ENCODE data around the gene OGG1.

OGG1 gene

GRCh38 chr3:9736831-9737230 lies 12.9 kb upstream of the OGG1 start:
- TF ChIP-seq GATA3 (IDR thresholded peaks at IDR 0.05; ENCODE audit: low read depth, low read length): no peak
- no peak for TF ChIP-seq GATA2 (IDR thresholded peaks at IDR 0.05; ENCODE audit: low read depth, low read length)

GRCh38 chr3:9739181-9739580 lies 10.6 kb upstream of the OGG1 start:
- TF ChIP-seq GATA2 (IDR thresholded peaks at IDR 0.05; ENCODE audit: low read depth, low read length): no peak
- no peak for TF ChIP-seq GATA3 (IDR thresholded peaks at IDR 0.05; ENCODE audit: low read depth, low read length)

GRCh38 chr3:9742560-9742959 lies 7.2 kb upstream of the OGG1 start:
- no peak for TF ChIP-seq GATA3 (IDR thresholded peaks at IDR 0.05; ENCODE audit: low read depth, low read length)
- TF ChIP-seq GATA2 (IDR thresholded peaks at IDR 0.05; ENCODE audit: low read depth, low read length): no peak

- TF ChIP-seq GATA2 (IDR thresholded peaks at IDR 0.05; ENCODE audit: low read depth, low read length): no peak
- TF ChIP-seq GATA3 (IDR thresholded peaks at IDR 0.05; ENCODE audit: low read depth, low read length): no peak
Observed at GRCh38 chr3:9743548-9743947, 6.2 kb upstream of the OGG1 start.

GRCh38 chr3:9744162-9744561 lies 5.6 kb upstream of the OGG1 start:
- TF ChIP-seq GATA3 (IDR thresholded peaks at IDR 0.05; ENCODE audit: low read depth, low read length): no peak
- TF ChIP-seq GATA2 (IDR thresholded peaks at IDR 0.05; ENCODE audit: low read depth, low read length): no peak

- TF ChIP-seq GATA3 (IDR thresholded peaks at IDR 0.05; ENCODE audit: low read depth, low read length) (no peak), GATA2 (IDR thresholded peaks at IDR 0.05; ENCODE audit: low read depth, low read length) (no peak)
Observed at GRCh38 chr3:9745521-9745920, 4.2 kb upstream of the OGG1 start.

- TF ChIP-seq GATA3 (IDR thresholded peaks at IDR 0.05; ENCODE audit: low read depth, low read length): no peak
- no peak for TF ChIP-seq GATA2 (IDR thresholded peaks at IDR 0.05; ENCODE audit: low read depth, low read length)
Observed at GRCh38 chr3:9746330-9746729, 3.4 kb upstream of the OGG1 start.

GRCh38 chr3:9747267-9747666 lies 2.5 kb upstream of the OGG1 start:
- TF ChIP-seq GATA2 (IDR thresholded peaks at IDR 0.05; ENCODE audit: low read depth, low read length) (no peak), GATA3 (IDR thresholded peaks at IDR 0.05; ENCODE audit: low read depth, low read length) (no peak)

DNA sequence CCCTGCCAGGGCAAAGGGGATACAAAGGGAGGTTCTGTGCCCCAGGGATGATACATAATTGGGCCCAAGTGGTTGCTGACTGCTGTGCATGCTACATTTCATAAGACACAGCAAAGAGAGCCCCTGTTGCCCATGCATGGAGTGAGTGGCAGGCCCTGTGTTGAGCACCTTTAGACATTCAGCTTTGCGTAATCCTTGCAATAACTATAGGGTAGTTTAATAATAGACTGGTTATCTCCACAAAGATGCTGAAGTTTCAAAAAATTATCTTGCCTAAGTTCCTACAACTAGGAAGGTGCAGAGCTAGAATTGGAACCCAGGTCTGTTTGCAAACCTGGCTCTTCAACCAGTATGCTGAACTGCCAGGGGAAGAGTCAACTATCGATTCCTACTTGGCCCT lies 1.7 kb upstream of the OGG1 start:
- TF ChIP-seq GATA3 (IDR thresholded peaks at IDR 0.05; ENCODE audit: low read depth, low read length): no peak
- no peak for TF ChIP-seq GATA2 (IDR thresholded peaks at IDR 0.05; ENCODE audit: low read depth, low read length)

- no peak for TF ChIP-seq GATA3 (IDR thresholded peaks at IDR 0.05; ENCODE audit: low read depth, low read length)
- no peak for TF ChIP-seq GATA2 (IDR thresholded peaks at IDR 0.05; ENCODE audit: low read depth, low read length)
Observed at GRCh38 chr3:9749296-9749644, 482 bp upstream of the OGG1 start.

- TF ChIP-seq GATA3 (IDR thresholded peaks at IDR 0.05; ENCODE audit: low read depth, low read length) (no peak), GATA2 (IDR thresholded peaks at IDR 0.05; ENCODE audit: low read depth, low read length) (no peak)
Observed at GRCh38 chr3:9750556-9751411, 1.0 kb downstream of the OGG1 start.

DNA sequence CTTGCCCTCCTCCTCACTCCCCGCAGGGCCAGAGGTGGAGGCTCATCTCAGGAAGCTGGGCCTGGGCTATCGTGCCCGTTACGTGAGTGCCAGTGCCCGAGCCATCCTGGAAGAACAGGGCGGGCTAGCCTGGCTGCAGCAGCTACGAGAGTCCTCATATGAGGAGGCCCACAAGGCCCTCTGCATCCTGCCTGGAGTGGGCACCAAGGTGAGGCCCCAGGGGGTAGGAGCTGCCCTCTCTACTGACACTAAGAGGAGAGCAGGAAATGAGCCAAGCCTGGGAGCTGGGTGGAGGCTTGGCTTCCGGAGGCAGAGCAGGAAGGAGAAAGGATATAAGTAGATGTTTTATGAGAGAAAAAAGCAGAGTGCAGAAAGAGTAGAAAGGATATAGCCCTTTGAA lies 4.9 kb downstream of the OGG1 start:
- TF ChIP-seq GATA3 (IDR thresholded peaks at IDR 0.05; ENCODE audit: low read depth, low read length) (no peak), GATA2 (IDR thresholded peaks at IDR 0.05; ENCODE audit: low read depth, low read length) (no peak)

DNA sequence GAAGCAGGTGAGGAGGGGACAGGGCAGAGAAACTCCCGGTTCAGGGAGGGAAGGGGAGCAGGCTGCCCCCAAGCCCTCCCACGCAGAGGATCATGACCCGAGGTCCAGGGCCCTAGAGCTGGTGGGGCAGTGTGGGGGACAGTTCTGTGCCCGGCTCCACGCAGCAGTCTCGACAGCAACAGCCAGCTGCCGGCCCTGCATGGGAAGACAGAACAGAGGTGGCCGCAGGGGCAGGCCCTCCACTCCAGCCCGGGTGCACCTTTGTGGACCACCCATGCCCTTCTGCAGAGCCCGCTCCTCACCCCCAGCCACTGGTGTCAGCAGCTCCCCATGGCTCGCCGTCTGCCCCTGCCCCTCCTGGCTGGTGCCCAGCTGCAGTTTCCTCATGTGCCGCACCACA lies 7.7 kb downstream of the OGG1 start:
- TF ChIP-seq GATA2 (IDR thresholded peaks at IDR 0.05; ENCODE audit: low read depth, low read length): no peak
- no peak for TF ChIP-seq GATA3 (IDR thresholded peaks at IDR 0.05; ENCODE audit: low read depth, low read length)

DNA sequence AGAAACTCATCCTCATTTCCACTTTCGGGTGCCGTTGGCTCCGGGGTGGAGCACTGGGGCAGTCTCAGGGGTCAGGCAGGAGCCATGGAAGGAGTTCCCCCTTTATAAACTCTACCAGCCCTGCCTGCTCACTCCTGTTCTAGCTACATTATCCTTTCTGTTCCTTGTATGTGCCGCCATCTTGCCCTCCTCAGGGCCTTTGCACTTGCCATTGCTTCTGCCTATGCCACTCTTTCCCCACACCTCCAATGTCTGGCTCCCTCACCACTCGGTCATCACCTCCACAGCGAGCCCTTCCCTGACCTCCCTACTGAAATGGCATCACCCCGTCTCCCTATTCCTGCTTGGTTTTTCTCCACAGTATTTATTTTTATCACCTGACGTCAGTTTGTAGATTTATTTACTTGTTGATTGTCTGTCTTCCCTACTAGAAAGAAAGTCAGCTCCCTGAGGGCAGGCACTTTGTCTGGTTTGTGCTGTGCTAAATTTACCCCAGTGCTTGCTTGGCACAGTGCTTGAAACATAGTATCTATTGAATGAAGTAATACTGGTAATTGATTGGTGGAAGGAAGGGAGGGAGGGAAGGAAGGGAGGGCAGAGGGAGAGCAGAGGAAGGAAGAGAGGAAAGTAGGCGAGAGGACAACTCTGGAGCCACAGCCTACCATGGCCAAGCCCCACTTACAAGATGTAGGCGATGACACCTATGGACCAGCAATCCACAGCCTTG lies 11.2 kb downstream of the OGG1 start:
- TF ChIP-seq GATA2 (IDR thresholded peaks at IDR 0.05; ENCODE audit: low read depth, low read length) (no peak), GATA3 (IDR thresholded peaks at IDR 0.05; ENCODE audit: low read depth, low read length) (no peak)

DNA sequence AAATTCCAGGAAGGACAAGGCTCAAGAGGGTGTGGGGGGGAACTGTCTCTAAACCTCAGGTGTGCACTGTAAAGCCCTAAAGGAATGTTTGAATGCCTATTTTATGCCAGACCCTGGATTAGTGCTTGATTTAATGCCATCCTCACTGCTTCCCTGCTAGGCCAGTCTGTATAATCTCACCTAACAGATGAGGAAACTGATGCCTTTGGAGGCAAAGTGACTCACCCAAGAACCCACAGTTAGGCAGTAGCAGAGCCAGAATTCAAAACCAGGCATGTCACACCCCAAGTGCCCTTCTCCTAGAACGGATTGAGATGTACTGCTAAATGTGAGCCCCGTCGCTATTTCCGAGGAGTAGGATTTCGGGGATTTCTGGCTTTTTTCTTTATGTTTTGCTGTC lies 12.2 kb downstream of the OGG1 start:
- no peak for TF ChIP-seq GATA2 (IDR thresholded peaks at IDR 0.05; ENCODE audit: low read depth, low read length)
- TF ChIP-seq GATA3 (IDR thresholded peaks at IDR 0.05; ENCODE audit: low read depth, low read length): no peak
